Loucy (cell line): ENCODE data around the gene EIF3C.
"Not testable (repeated sequence)": the region's sequence is repeated elsewhere in the genome, so short reads cannot be mapped to it uniquely, and the experiment has no call there.

Experiments
- H2AFZ ChIP-seq: fragments of 200-600 bp; sonication (generic); 2 replicates; pipeline ENCODE4 v1.6.0; 2016; ENCODE audit warnings: antibody characterized with exemption, mild to moderate bottlenecking, low read length, moderate library complexity
- H3F3A ChIP-seq: fragments of 200-600 bp; 2 replicates; pipeline ENCODE4 v1.6.0; 2016; ENCODE audit warnings: antibody characterized with exemption, low read depth, mild to moderate bottlenecking
- H3K27me3 ChIP-seq: fragments of 200-600 bp; sonication (generic); 2 replicates; pipeline ENCODE4 v1.6.1; 2014; ENCODE audit warnings: low read length, mild to moderate bottlenecking; ENCODE audit not compliant: insufficient read depth, poor library complexity, severe bottlenecking
- H3K36me3 ChIP-seq: fragments of 200-600 bp; sonication (generic); 2 replicates; pipeline ENCODE4 v1.6.1; 2016; ENCODE audit warnings: low read length; ENCODE audit not compliant: insufficient read depth
- H3K4me1 ChIP-seq: fragments of 200-600 bp; sonication (generic); 2 replicates; pipeline ENCODE4 v1.5.1; 2014; ENCODE audit warnings: low read length, mild to moderate bottlenecking; ENCODE audit not compliant: insufficient read depth, poor library complexity, severe bottlenecking
- H3K4me2 ChIP-seq: fragments of 200-600 bp; sonication (generic); 2 replicates; pipeline ENCODE4 v1.6.0; 2014; ENCODE audit warnings: antibody characterized with exemption, low read length, low read depth, mild to moderate bottlenecking; ENCODE audit not compliant: poor library complexity, severe bottlenecking
- H3K4me3 ChIP-seq: fragments of 200-600 bp; sonication (generic); 2 replicates; pipeline ENCODE4 v1.5.1; 2014; ENCODE audit warnings: low read length, mild to moderate bottlenecking, mixed read lengths; ENCODE audit not compliant: poor library complexity, severe bottlenecking
- H3K79me2 ChIP-seq: fragments of 200-600 bp; sonication (generic); 2 replicates; pipeline ENCODE4 v1.6.1; 2014; ENCODE audit warnings: low read length; ENCODE audit not compliant: insufficient read depth
- H3K9ac ChIP-seq: fragments of 200-600 bp; sonication (generic); 2 replicates; pipeline ENCODE4 v1.6.0; 2014; ENCODE audit warnings: mild to moderate bottlenecking, low read depth, low read length, moderate library complexity; ENCODE audit not compliant: poor library complexity, severe bottlenecking
- H3K9me2 ChIP-seq: fragments of 200-600 bp; sonication (generic); replicated peaks from 2 replicates; pipeline ENCODE4 v1.6.1; 2016; ENCODE audit warnings: low read depth, low read length, mixed read lengths
- H3K9me3 ChIP-seq: fragments of 200-600 bp; sonication (generic); 2 replicates; pipeline ENCODE4 v1.6.1; 2014; ENCODE audit warnings: mild to moderate bottlenecking, antibody characterized with exemption, low read length, low read depth; ENCODE audit not compliant: insufficient read depth
- H4K20me1 ChIP-seq: fragments of 200-600 bp; sonication (generic); 2 replicates; pipeline ENCODE4 v1.6.0; 2014; ENCODE audit warnings: antibody characterized with exemption, low read length, mild to moderate bottlenecking; ENCODE audit not compliant: insufficient read depth, poor library complexity, severe bottlenecking

The EIF3C gene

GRCh38 chr16:28731253-28731652 lies 20.0 kb downstream of the EIF3C start:
- not testable (repeated sequence) for H4K20me1 ChIP-seq, H3K27me3 ChIP-seq, H2AFZ ChIP-seq, H3K9me3 ChIP-seq, H3K4me1 ChIP-seq, H3K9me2 ChIP-seq, H3K36me3 ChIP-seq, H3K79me2 ChIP-seq, H3F3A ChIP-seq, H3K4me2 ChIP-seq, H3K4me3 ChIP-seq, H3K9ac ChIP-seq

GRCh38 chr16:28732455-28733124 lies 21.3 kb downstream of the EIF3C start:
- H4K20me1 ChIP-seq, H3K79me2 ChIP-seq, H3F3A ChIP-seq, H3K27me3 ChIP-seq, H3K4me1 ChIP-seq, H3K4me3 ChIP-seq, H3K9ac ChIP-seq, H3K4me2 ChIP-seq, H3K36me3 ChIP-seq, H2AFZ ChIP-seq, H3K9me3 ChIP-seq, H3K9me2 ChIP-seq: not testable (repeated sequence)

GRCh38 chr16:28739787-28740186 lies 28.5 kb downstream of the EIF3C start:
- H3K27me3 ChIP-seq, H3K9me3 ChIP-seq, H3K9me2 ChIP-seq, H3K4me3 ChIP-seq, H3K4me1 ChIP-seq, H3K79me2 ChIP-seq, H2AFZ ChIP-seq, H4K20me1 ChIP-seq, H3K36me3 ChIP-seq, H3F3A ChIP-seq, H3K4me2 ChIP-seq, H3K9ac ChIP-seq: not testable (repeated sequence)

- H2AFZ ChIP-seq, H4K20me1 ChIP-seq, H3K4me2 ChIP-seq, H3K4me1 ChIP-seq, H3K9me2 ChIP-seq, H3K79me2 ChIP-seq, H3K9me3 ChIP-seq, H3K27me3 ChIP-seq, H3K4me3 ChIP-seq, H3K36me3 ChIP-seq, H3F3A ChIP-seq, H3K9ac ChIP-seq: not testable (repeated sequence)
These were observed 29.4 kb downstream of the EIF3C start for GRCh38 chr16:28740631-28741030.

- H3K27me3 ChIP-seq, H3K4me1 ChIP-seq, H2AFZ ChIP-seq, H3K4me2 ChIP-seq, H3K79me2 ChIP-seq, H3K4me3 ChIP-seq, H4K20me1 ChIP-seq, H3K9me2 ChIP-seq, H3K9ac ChIP-seq, H3K9me3 ChIP-seq, H3K36me3 ChIP-seq, H3F3A ChIP-seq: not testable (repeated sequence)
These were observed 30.0 kb downstream of the EIF3C start for GRCh38 chr16:28741295-28741694.

GRCh38 chr16:28746618-28747350 lies 35.5 kb downstream of the EIF3C start:
- H3K27me3 ChIP-seq, H3K4me2 ChIP-seq, H3K4me1 ChIP-seq, H3K36me3 ChIP-seq, H3F3A ChIP-seq, H2AFZ ChIP-seq, H4K20me1 ChIP-seq, H3K79me2 ChIP-seq, H3K9ac ChIP-seq, H3K9me2 ChIP-seq, H3K4me3 ChIP-seq, H3K9me3 ChIP-seq: not testable (repeated sequence)

- not testable (repeated sequence) for H3K9me3 ChIP-seq, H3K4me2 ChIP-seq, H2AFZ ChIP-seq, H3K79me2 ChIP-seq, H3K4me1 ChIP-seq, H3K9me2 ChIP-seq, H3K36me3 ChIP-seq, H3F3A ChIP-seq, H3K9ac ChIP-seq, H3K4me3 ChIP-seq, H3K27me3 ChIP-seq, H4K20me1 ChIP-seq
These were observed 38.8 kb downstream of the EIF3C start for GRCh38 chr16:28749997-28750465.
